ENCODE measurements around the gene MARCHF10. TPM values are rescaled to one million over a fixed set of nuclear protein-coding genes. Genes with fewer than 3 reads are reported as not detected.

MARCHF10 gene
- total RNA-seq, 3 donors from 2014 or later = under 0.01 to 0.16 TPM; not detected in 1

GRCh38 chr17:62718429-62718828, 89.7 kb downstream of the MARCHF10 start:
- TF ChIP-seq POLR2AphosphoS5 (IDR thresholded peaks at IDR 0.05) (no peak), POLR2A (IDR thresholded peaks at IDR 0.05) (no peak), CTCF (IDR thresholded peaks at IDR 0.05) (no peak)
- Histone ChIP-seq H3K36me3 (no peaks in the 10 kb centered on the region), H3K4me3 (no peak overlapping the region), H3K27ac (no peak overlapping the region), H3K4me1 (no peaks in the 10 kb centered on the region), H3K27me3 (no peaks in the 10 kb centered on the region), H3K9me3 (no peaks in the 10 kb centered on the region)
- no peak for DNase-seq (ENCODE audit: low spot score in 2 of 2)
- intact Hi-C loops (cut with DNase I; ENCODE audit: low total_unique reads) = no loop called here

- Histone ChIP-seq H3K4me3 (no peak overlapping the region), H3K27me3 (no peaks in the 10 kb centered on the region), H3K4me1 (no peaks in the 10 kb centered on the region), H3K27ac (no peak overlapping the region), H3K36me3 (no peaks in the 10 kb centered on the region), H3K9me3 (no peaks in the 10 kb centered on the region)
- intact Hi-C loops (cut with DNase I; ENCODE audit: low total_unique reads) = no loop called here
- no peak for DNase-seq (ENCODE audit: low spot score in 2 of 2)
- TF ChIP-seq CTCF (IDR thresholded peaks at IDR 0.05) = no peak
- TF ChIP-seq POLR2A (IDR thresholded peaks at IDR 0.05) = no peak
- TF ChIP-seq POLR2AphosphoS5 (IDR thresholded peaks at IDR 0.05) = no peak
Observed at GRCh38 chr17:62717889-62718288, 90.2 kb downstream of the MARCHF10 start.

GRCh38 chr17:62717589-62717855, 90.6 kb downstream of the MARCHF10 start:
- no peaks in the 10 kb centered on the region for H3K27me3 ChIP-seq

GRCh38 chr17:62716834-62717588, 91.1 kb downstream of the MARCHF10 start:
- Histone ChIP-seq H3K4me1 (no peaks in the 10 kb centered on the region), H3K27me3 (no peaks in the 10 kb centered on the region), H3K27ac (no peak overlapping the region), H3K36me3 (no peaks in the 10 kb centered on the region), H3K4me3 (no peak overlapping the region), H3K9me3 (no peaks in the 10 kb centered on the region)
- intact Hi-C loops (cut with DNase I; ENCODE audit: low total_unique reads) = no loop called here
- TF ChIP-seq POLR2A (IDR thresholded peaks at IDR 0.05) = no peak
- TF ChIP-seq POLR2AphosphoS5 (IDR thresholded peaks at IDR 0.05) = no peak
- TF ChIP-seq CTCF (IDR thresholded peaks at IDR 0.05) = no peak
- DNase-seq (ENCODE audit: low spot score in 2 of 2) = no peak

More at GRCh38 chr17:62717589-62717855, 90.6 kb downstream of the MARCHF10 start:
- TF ChIP-seq CTCF (IDR thresholded peaks at IDR 0.05) (no peak), POLR2A (IDR thresholded peaks at IDR 0.05) (no peak), POLR2AphosphoS5 (IDR thresholded peaks at IDR 0.05) (no peak)
- Histone ChIP-seq H3K4me1 (no peaks in the 10 kb centered on the region), H3K9me3 (no peaks in the 10 kb centered on the region), H3K4me3 (no peak overlapping the region), H3K27ac (no peak overlapping the region), H3K36me3 (no peaks in the 10 kb centered on the region)
- DNase-seq (ENCODE audit: low spot score in 2 of 2) = no peak
- intact Hi-C loops (cut with DNase I; ENCODE audit: low total_unique reads) = no loop called here

GRCh38 chr17:62715882-62716390, 92.2 kb downstream of the MARCHF10 start:
- Histone ChIP-seq H3K27ac (no peak overlapping the region), H3K36me3 (no peaks in the 10 kb centered on the region), H3K9me3 (no peaks in the 10 kb centered on the region), H3K4me3 (no peak overlapping the region), H3K27me3 (no peaks in the 10 kb centered on the region), H3K4me1 (no peaks in the 10 kb centered on the region)
- no peak for DNase-seq (ENCODE audit: low spot score in 2 of 2)
- intact Hi-C loops (cut with DNase I; ENCODE audit: low total_unique reads) = no loop called here
- TF ChIP-seq POLR2A (IDR thresholded peaks at IDR 0.05) (no peak), CTCF (IDR thresholded peaks at IDR 0.05) (no peak), POLR2AphosphoS5 (IDR thresholded peaks at IDR 0.05) (no peak)

Measured in breast epithelium (tissue), 4 donors.